Esophagus muscularis mucosa (tissue), 3 donors: ENCODE results near the gene RMDN3.

Source experiments
- CTCF ChIP-seq, 3 experiments: fragments of 200-600 bp in 2 of 3; fragments of 450-650 bp in 1 of 3; sonication (generic) in 2 of 3; IDR thresholded peaks; one replicate each; pipeline ENCODE4 v1.5.1; 2017 to 2019; ENCODE audit warnings: antibody characterized with exemption in 3 of 3, mild to moderate bottlenecking in 2 of 3, moderate library complexity in 1 of 3
- POLR2A ChIP-seq: fragments of 450-650 bp; IDR thresholded peaks from one replicate; pipeline ENCODE4 v1.6.1; 2017; ENCODE audit warnings: antibody characterized with exemption, moderate library complexity, mild to moderate bottlenecking, low read depth

DNA sequence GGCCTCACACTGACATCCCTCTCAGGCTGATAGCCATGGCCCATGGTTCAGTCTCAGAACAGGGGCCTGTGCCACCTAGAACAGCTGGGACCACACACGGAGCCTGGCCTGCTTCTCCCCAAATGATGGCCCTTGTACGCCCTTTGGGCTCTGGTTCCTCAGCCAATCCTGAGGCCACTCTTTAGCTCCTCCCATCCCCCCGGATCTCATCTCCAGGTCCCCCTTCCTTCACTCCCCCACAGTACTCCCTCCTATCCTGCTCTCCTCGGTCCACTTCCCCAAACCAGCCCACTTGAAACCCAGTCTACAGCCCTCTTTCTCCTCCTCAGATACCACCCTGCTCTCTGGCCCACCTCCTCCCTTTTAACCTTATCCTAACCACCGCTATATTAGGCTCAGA is 34.1 kb upstream of the RMDN3 start:
- TF ChIP-seq CTCF (IDR thresholded peaks at IDR 0.05) (no peak), POLR2A (no peak)
